Measurements from ENCODE around the gene SPATS1.

DNA sequence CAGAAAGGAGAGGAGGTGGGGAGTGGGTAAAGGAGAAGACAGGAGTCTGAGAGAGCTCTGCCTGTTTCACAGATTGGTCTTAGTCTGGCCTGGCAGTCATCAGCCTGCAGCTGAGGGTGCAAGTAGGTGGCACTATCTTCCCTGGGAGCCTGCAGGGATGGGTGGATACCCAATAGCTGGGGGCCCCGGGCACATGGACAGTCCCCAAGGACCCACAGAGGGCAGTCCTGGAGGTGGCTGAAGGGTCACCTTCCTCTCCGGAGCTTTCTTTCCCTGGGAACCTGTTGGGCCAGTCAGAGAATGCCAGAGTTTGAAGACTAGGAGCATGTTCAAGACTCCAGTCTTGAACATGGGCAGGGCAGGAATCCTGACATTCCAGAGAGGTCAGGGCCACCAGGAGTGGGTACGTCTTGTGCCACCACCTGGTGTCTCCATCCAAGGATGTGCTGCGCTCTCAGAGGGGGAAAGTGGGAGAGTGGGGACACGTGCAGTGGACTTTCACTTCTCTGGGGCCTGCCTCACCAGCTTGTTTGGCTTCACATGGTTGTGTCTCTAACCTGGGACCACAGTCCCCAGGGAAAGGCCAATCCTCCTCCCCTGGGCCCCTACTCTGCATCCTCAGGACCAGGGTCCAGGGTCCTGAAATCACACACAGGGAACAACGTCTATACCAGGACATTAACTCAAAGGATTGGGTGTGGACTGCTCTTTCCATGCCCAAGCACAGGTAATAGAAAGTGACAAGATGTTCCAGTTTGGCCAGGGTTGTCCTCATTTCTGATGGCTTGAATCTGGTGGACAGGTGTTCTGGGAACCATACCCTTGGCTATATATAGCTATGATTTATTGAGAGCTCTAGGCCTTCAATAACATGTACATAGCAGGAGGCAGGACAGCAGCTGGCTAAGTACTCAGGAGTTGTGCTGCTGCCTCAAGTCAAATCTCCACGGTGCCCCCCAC is 47.3 kb upstream of the SPATS1 start:
- TF ChIP-seq, protein P1, sequence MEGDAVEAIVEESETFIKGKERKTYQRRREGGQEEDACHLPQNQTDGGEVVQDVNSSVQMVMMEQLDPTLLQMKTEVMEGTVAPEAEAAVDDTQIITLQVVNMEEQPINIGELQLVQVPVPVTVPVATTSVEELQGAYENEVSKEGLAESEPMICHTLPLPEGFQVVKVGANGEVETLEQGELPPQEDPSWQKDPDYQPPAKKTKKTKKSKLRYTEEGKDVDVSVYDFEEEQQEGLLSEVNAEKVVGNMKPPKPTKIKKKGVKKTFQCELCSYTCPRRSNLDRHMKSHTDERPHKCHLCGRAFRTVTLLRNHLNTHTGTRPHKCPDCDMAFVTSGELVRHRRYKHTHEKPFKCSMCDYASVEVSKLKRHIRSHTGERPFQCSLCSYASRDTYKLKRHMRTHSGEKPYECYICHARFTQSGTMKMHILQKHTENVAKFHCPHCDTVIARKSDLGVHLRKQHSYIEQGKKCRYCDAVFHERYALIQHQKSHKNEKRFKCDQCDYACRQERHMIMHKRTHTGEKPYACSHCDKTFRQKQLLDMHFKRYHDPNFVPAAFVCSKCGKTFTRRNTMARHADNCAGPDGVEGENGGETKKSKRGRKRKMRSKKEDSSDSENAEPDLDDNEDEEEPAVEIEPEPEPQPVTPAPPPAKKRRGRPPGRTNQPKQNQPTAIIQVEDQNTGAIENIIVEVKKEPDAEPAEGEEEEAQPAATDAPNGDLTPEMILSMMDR (conservative IDR thresholded peaks at IDR 0.05; ENCODE audit: low read depth, low read length) = no peak
- TF ChIP-seq EZH2 (IDR thresholded peaks at IDR 0.05; ENCODE audit: low read length, unreplicated experiment) = no peak
